GM12873 (cell line): ENCODE results near the gene ADAM12.

ENCODE experiments used
- TF ChIP-seq, protein P1 (sequence below): IDR thresholded peaks from 2 replicates; pipeline ENCODE4 v1.5.1; 2012; ENCODE audit warnings: low read depth, mild to moderate bottlenecking, moderate library complexity, low read length, control low read depth; ENCODE audit not compliant: insufficient read depth; ENCODE audit errors: missing control alignments

ADAM12 gene

DNA sequence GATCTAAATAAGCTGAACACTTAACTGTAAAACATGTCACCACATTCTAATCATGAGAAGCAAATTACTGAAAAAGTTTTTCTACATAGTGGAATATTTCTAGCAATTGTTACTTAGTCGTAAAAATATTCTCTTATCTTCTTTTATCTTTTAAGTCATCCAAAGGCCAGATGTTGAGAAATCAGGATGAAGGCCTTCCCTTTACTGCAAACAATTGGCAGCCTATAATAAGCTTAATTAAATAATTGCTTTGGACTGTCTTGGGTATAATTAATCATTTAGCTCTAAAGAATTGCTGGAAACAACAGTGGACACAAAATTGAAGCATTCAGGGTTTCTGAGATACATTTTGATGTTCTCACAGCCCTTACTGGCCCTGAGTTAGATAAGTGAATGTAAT is 265.4 kb downstream of the ADAM12 start:
- TF ChIP-seq, protein P1, sequence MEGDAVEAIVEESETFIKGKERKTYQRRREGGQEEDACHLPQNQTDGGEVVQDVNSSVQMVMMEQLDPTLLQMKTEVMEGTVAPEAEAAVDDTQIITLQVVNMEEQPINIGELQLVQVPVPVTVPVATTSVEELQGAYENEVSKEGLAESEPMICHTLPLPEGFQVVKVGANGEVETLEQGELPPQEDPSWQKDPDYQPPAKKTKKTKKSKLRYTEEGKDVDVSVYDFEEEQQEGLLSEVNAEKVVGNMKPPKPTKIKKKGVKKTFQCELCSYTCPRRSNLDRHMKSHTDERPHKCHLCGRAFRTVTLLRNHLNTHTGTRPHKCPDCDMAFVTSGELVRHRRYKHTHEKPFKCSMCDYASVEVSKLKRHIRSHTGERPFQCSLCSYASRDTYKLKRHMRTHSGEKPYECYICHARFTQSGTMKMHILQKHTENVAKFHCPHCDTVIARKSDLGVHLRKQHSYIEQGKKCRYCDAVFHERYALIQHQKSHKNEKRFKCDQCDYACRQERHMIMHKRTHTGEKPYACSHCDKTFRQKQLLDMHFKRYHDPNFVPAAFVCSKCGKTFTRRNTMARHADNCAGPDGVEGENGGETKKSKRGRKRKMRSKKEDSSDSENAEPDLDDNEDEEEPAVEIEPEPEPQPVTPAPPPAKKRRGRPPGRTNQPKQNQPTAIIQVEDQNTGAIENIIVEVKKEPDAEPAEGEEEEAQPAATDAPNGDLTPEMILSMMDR = no peak

DNA sequence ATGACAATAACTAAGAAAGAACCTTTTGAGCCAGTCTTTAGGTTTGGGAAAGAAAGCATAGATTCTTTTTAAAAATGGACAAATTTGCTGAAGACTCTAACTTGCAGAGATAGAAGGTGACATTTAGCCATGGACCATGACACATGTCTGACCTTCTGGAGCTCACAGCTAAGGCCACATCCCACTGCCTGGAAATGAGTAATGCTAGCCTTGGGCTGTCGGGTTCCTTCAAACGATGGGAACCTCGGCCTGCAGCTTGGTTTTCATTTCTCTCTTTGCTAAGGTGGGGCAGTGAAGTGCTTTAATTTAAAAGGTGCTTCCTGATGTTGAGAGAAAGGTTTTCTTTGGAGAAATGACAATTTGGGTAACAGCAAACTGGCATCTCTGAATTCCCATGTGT is 268.7 kb downstream of the ADAM12 start:
- TF ChIP-seq, protein P1 = no peak

DNA sequence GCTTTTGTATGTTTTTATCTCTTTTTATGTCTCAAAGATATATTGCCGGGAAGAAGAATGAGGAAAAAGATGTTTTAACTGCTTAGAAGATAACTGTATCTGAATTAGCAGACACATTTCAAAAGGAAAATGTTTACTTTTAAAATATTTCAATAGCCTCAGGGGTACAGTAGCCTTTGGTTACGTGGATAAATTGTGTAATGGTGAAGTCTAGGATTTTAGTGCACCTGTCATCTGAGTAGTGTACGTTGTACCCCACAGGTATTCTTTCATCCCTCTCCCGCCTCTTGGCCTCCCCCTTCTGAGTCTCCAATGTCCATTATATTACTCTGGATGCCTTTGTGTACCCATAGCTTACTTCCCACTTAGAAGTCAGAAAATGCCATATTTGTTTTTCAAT is 269.8 kb downstream of the ADAM12 start:
- TF ChIP-seq, protein P1 = no peak

DNA sequence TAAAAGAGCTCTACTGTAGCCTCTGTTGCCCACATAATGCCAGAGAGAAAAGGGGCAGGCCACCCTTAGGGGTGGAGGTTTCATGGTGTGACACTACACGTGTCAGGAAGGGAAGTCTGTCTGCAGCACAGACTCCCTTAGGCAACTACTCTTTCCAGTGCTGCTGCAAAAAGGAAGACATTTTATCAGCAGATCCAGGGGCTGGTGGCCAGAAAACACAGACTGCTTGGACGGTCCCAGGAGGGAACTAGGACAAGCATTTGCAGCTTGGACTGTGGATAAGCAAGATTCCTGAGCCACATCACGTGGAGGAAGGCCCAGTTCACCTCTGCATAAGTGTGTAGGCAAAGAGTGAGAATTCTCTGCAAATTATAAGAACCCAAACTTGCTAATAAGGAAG is 271.1 kb downstream of the ADAM12 start:
- TF ChIP-seq, protein P1 = no peak

DNA sequence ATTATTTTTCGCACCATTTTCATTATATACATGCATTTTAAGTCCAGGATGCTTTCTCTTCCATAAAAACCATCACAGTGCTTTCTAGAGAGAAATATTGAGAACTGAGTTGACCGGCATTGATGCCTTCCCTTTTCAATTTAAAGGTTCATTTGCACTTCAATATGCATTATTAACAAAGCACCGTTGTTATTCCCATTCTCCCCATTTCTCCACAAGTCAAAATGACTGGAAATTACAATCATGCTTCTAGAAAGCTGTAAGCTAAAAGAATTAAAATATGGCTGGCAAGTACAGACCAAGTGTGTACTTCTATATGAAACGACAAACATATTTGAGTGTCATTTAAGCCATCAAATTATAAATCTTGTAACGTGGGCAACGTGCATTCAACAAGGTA is 272.4 kb downstream of the ADAM12 start:
- TF ChIP-seq, protein P1 = no peak

DNA sequence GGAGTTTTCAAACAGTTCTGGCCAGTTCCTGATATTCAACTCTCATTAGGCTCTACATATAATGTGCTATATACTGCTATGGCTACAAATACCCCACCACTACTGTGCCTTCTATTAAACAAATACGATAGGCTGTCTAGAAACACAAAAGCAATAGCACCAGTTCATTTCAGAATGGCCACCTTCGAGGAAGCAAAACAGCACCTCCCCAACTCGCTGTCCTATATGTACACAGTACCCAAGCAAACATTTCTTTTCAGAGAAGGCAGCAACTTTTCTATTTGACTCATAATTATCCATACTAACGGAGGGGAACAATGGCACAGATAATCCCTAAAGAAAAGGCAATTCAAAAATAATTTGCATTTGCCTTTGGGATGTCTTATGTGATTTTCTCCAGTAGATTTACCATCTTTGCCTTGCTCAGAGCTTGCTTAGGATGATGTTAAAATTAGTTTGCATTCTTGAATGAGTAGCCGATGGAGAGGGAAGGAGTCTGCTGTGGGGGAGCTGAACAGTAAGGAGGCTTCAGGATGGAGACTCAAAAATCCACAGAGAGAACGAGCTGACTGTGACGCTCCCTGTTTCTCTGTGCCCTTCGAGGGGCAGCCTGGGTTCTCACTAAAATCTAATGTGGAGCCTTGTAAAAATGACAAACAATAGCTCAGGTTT is 273.3 kb downstream of the ADAM12 start:
- TF ChIP-seq, protein P1 = no peak

DNA sequence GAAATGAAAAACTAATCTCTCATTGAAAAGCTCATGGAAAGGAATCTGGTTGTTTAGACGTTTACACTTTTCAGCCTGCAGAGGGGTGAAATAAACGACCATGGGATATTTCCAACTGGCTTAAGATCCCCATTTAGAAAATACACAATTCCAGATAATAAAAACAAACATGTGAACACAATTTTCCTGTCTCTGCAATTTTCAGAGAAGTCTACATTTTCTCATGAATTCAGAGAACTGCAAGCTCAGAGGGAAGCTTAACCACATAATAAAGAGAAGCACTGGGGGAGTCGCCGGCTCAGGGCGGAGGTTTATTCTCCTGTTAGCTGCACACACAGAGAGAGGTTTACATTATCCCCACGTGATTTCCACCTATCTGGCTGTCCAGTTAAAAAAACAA is 276.8 kb downstream of the ADAM12 start:
- TF ChIP-seq, protein P1 = no peak
